ENCODE data around the gene DEDD. TPM values are rescaled to one million over a fixed set of nuclear protein-coding genes. Genes with fewer than 3 reads are reported as not detected.

DEDD gene
- total and polyA plus RNA-seq, 2 of the 4 experiments (the other 2 are of a cell fraction): 40.2 to 47.9 TPM

DNA sequence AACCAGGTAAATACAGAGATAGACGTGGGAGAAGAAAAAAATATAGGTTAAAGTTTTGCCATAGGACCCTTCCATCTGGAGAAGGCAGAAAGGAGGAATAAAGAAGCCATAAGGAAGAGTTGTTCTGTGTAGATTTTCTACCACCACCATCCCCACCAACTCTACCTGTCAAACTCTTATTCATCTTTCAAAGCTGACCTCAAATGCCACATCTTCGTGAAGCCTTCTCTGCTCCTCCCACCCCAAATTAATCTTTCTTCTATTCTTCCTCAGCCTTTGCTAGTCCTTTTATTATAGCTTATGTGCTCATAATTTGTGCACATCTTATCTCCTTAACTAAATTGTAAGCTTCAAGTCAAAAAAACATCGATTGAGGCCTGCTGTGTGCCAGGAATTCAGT lies 41.9 kb downstream of the DEDD start:
- no peak overlapping the region for H3K4ac ChIP-seq (ENCODE audit: low read depth, low read length)
- H3K14ac ChIP-seq (replicated peaks; ENCODE audit: low read depth, low read length): no peak overlapping the region
- no peaks in the 10 kb centered on the region for H4K20me1 ChIP-seq (ENCODE audit: insufficient read depth, low read length)
- no peak overlapping the region for H3K4me2 ChIP-seq (ENCODE audit: low read depth, low read length)
- H2BK5ac ChIP-seq (ENCODE audit: low read depth, low read length, poor library complexity, severe bottlenecking): no peak overlapping the region
- no peaks in the 10 kb centered on the region for H3K36me3 ChIP-seq (ENCODE audit: control insufficient read depth, insufficient read depth, low read length)
- no peak overlapping the region for H2AK9ac ChIP-seq (replicated peaks; ENCODE audit: low read depth, low read length, poor library complexity)
- H3K9ac ChIP-seq (ENCODE audit: low read depth, low read length): no peak overlapping the region
- H2BK120ac ChIP-seq (ENCODE audit: low read depth, low read length): no peak overlapping the region
- TF ChIP-seq FOS (IDR thresholded peaks at IDR 0.05; ENCODE audit: low read depth, low read length) (no peak), RCOR1 (IDR thresholded peaks at IDR 0.05; ENCODE audit: insufficient replicate concordance, low read length) (no peak), RAD21 (IDR thresholded peaks at IDR 0.05; ENCODE audit: low read length) (no peak), MAZ (IDR thresholded peaks at IDR 0.05; ENCODE audit: borderline replicate concordance, low read depth, low read length) (no peak), MXI1 (IDR thresholded peaks at IDR 0.05; ENCODE audit: borderline replicate concordance, low read depth, low read length) (no peak), SMC3 (IDR thresholded peaks at IDR 0.05; ENCODE audit: low read depth, low read length) (no peak), NFE2L2 (IDR thresholded peaks at IDR 0.05; ENCODE audit: low read depth, low read length) (no peak), CEBPB (IDR thresholded peaks at IDR 0.05; ENCODE audit: low read depth, low read length) (no peak), CHD1 (IDR thresholded peaks at IDR 0.05; ENCODE audit: low read depth, low read length) (no peak)
- TF ChIP-seq, protein P1, sequence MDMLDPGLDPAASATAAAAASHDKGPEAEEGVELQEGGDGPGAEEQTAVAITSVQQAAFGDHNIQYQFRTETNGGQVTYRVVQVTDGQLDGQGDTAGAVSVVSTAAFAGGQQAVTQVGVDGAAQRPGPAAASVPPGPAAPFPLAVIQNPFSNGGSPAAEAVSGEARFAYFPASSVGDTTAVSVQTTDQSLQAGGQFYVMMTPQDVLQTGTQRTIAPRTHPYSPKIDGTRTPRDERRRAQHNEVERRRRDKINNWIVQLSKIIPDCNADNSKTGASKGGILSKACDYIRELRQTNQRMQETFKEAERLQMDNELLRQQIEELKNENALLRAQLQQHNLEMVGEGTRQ (IDR thresholded peaks at IDR 0.05; ENCODE audit: low read depth, low read length): no peak
- TF ChIP-seq, protein P2, sequence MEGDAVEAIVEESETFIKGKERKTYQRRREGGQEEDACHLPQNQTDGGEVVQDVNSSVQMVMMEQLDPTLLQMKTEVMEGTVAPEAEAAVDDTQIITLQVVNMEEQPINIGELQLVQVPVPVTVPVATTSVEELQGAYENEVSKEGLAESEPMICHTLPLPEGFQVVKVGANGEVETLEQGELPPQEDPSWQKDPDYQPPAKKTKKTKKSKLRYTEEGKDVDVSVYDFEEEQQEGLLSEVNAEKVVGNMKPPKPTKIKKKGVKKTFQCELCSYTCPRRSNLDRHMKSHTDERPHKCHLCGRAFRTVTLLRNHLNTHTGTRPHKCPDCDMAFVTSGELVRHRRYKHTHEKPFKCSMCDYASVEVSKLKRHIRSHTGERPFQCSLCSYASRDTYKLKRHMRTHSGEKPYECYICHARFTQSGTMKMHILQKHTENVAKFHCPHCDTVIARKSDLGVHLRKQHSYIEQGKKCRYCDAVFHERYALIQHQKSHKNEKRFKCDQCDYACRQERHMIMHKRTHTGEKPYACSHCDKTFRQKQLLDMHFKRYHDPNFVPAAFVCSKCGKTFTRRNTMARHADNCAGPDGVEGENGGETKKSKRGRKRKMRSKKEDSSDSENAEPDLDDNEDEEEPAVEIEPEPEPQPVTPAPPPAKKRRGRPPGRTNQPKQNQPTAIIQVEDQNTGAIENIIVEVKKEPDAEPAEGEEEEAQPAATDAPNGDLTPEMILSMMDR (conservative IDR thresholded peaks at IDR 0.05; ENCODE audit: low read depth, low read length): no peak
- TF ChIP-seq, protein P3, sequence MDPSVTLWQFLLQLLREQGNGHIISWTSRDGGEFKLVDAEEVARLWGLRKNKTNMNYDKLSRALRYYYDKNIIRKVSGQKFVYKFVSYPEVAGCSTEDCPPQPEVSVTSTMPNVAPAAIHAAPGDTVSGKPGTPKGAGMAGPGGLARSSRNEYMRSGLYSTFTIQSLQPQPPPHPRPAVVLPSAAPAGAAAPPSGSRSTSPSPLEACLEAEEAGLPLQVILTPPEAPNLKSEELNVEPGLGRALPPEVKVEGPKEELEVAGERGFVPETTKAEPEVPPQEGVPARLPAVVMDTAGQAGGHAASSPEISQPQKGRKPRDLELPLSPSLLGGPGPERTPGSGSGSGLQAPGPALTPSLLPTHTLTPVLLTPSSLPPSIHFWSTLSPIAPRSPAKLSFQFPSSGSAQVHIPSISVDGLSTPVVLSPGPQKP (IDR thresholded peaks at IDR 0.05; ENCODE audit: borderline replicate concordance, low read depth, low read length): no peak
- POLR2A ChIA-PET (ENCODE audit: unreplicated experiment): no interaction called here
- dilution Hi-C loops (cut with HindIII; ENCODE audit: low sequenced_read_pairs, unreplicated experiment): no loop called here
- H2BK20ac ChIP-seq (ENCODE audit: low read depth, low read length): no peak overlapping the region
- H3K23ac ChIP-seq (ENCODE audit: low read depth, low read length): no peak overlapping the region
- no peak overlapping the region for H3K4me3 ChIP-seq (ENCODE audit: insufficient read depth, low read depth, low read length)
- peaks cover 8% of the 10 kb centered on the region; the same call in 1 of the 2 replicates for H3K4me1 ChIP-seq (ENCODE audit: control insufficient read depth, insufficient read depth, low read length)
- WGBS, 2 experiments (ENCODE audit: extremely low coverage in 2 of 2, insufficient read length in 1 of 2): no CpG with 5 or more reads among the region's 3 CpGs
- in situ Hi-C loops (cut with MboI; ENCODE audit: low sequenced_read_pairs): no loop called here
- peaks cover 14% of the 10 kb centered on the region for H3K9me1 ChIP-seq (ENCODE audit: insufficient read depth, low read length)
- DNase-seq (no peak), ATAC-seq (ENCODE audit: low read depth) (no peak)
- CTCF ChIA-PET: no interaction called here
- no peaks in the 10 kb centered on the region for H3K27me3 ChIP-seq (ENCODE audit: control insufficient read depth, insufficient read depth, low read length)
- no peak overlapping the region for H2AK5ac ChIP-seq (ENCODE audit: low read depth, low read length)
- H2BK15ac ChIP-seq (ENCODE audit: low read depth, low read length): no peak overlapping the region
- no TSS peak for BruUV-seq (replicated peaks)
- no peak overlapping the region for H4K8ac ChIP-seq (ENCODE audit: low read depth in 2 of 2, low read length in 2 of 2)
- no peak overlapping the region for H4K91ac ChIP-seq (ENCODE audit: insufficient read depth, low read depth, low read length)
- H3K79me1 ChIP-seq (ENCODE audit: low read depth in 1 of 2, low read length in 2 of 2): no peaks in the 10 kb centered on the region
- H3K9me3 ChIP-seq (ENCODE audit: control insufficient read depth, insufficient read depth, low read length): no peaks in the 10 kb centered on the region
- H4K5ac ChIP-seq (ENCODE audit: low read depth, low read length): no peak overlapping the region
- no peak overlapping the region for H3K18ac ChIP-seq (ENCODE audit: low read depth, low read length)
- no peak overlapping the region for H3K56ac ChIP-seq (ENCODE audit: extremely low read depth, insufficient read depth, low read length)
- no peak overlapping the region for H3K27ac ChIP-seq (ENCODE audit: insufficient read depth, low read length)
- H2AFZ ChIP-seq (replicated peaks; ENCODE audit: low read length, poor library complexity): no peak overlapping the region
- intact Hi-C loops (cut with micrococcal nuclease): no loop called here
